HuH-7.5 (cell line): ENCODE measurements around the gene PHF11.
A peak's percentile ranks its signal among the peaks of the same experiment; 100 is the strongest.
"Not testable (repeated sequence)": the region's sequence is repeated elsewhere in the genome, so short reads cannot be mapped to it uniquely, and the experiment has no call there.

Experiments
- DNase-seq: peaks from one replicate; pipeline ENCODE4 v3.0.0; 2011; ENCODE audit warnings: low spot score

PHF11 gene

GRCh38 chr13:49549289-49549688 lies 53.5 kb downstream of the PHF11 start:
- DNase-seq: no peak

GRCh38 chr13:49550942-49551644 lies 55.3 kb downstream of the PHF11 start:
- DNase-seq: no peak

GRCh38 chr13:49553888-49554287 lies 58.1 kb downstream of the PHF11 start:
- no peak for DNase-seq

DNA sequence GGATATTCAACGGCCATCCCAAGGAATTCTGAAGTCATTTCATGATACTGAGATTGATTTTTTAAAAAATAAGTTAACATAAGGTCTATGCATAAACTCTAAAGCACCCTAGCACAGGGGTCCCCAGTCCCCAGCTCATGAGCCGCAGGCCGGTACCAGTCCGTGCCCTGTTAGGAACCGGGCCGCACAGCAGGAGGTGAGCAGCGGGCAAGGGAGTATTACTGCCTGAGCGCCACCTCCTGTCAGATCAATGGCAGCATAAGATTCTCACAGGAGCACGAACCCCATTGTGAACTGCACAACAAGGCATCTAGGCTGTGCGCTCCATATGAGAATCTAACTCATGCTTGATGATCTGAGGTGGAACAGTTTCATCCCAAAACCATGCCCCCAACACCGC lies 58.6 kb downstream of the PHF11 start:
- DNase-seq: no peak

GRCh38 chr13:49559006-49559405 lies 63.3 kb downstream of the PHF11 start:
- DNase-seq: no peak

GRCh38 chr13:49560270-49561061 lies 64.7 kb downstream of the PHF11 start:
- peak; percentile 34 for DNase-seq

GRCh38 chr13:49561062-49561410 lies 65.3 kb downstream of the PHF11 start:
- DNase-seq: no peak

DNA sequence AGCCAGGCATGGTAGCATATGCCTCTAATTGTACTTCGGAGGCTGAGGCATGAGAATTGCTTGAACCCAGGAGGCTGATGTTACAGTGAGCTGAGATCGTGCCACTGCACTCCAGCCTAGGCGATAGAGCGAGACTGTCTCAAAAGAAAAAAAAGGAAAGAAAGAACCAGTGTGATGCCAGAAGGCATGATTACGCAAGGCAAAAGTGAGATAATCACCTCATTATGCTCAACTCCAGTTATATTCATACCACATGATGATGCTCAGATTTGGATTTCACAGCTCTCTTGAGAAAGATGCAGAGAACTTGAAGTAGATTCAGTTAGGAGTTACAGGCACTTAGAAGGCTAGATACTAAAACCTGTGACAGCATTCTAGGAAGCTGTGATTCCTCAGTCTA lies 67.8 kb downstream of the PHF11 start:
- DNase-seq: no peak

GRCh38 chr13:49565461-49565860 lies 69.7 kb downstream of the PHF11 start:
- DNase-seq: not testable (repeated sequence)

DNA sequence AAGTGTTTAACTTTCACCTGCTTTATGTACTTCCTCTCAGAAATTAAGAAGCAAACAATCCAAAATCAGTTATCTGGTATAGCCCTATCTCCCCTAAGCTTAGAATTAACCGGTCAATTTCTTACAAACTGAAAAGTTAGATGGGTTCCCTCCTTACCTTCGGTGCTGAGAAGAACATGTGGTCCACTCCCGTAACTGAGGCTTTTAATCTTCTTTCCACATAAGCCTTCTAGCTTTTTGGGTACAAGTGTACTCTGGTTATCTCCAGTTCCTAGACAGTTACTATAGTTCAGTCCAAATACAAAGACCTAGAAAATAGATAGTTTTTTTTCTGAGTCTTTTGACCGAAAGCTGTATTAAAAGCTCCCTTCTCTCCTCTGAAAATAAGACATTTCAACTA lies 70.7 kb downstream of the PHF11 start:
- no peak for DNase-seq

- no peak for DNase-seq
Observed at GRCh38 chr13:49567491-49567890, 71.7 kb downstream of the PHF11 start.

DNA sequence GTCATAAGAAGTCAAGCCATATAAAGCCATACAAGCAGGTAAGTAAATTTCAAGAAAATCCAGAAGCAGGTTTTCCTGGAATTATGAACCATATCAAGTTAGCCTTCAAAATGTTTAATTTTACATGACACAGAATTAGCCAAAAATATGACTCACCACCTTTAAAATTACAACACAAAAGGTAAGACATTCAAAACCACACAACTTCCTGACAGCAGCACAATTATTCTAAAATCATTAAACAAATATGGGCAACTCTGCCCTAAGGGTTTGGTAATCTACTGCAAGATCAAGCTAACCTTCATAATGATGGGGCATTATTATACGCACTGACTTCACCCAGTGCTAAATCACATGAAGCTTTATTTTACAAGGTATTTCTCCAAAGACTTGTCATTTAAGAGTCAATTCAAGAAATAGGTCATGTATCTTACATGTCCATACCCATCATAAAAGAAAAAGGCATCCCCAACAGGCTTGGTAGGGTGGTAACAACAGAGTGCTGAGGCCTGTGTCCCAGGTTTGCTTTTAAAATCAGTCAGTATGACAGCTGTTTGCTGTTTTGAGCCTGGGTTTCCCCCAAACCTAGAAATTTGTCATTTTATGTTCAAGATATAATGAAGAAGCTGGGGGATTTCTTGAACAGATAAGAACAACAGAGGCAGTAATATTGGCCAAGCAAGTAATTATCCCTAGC lies 74.4 kb downstream of the PHF11 start:
- no peak for DNase-seq

DNA sequence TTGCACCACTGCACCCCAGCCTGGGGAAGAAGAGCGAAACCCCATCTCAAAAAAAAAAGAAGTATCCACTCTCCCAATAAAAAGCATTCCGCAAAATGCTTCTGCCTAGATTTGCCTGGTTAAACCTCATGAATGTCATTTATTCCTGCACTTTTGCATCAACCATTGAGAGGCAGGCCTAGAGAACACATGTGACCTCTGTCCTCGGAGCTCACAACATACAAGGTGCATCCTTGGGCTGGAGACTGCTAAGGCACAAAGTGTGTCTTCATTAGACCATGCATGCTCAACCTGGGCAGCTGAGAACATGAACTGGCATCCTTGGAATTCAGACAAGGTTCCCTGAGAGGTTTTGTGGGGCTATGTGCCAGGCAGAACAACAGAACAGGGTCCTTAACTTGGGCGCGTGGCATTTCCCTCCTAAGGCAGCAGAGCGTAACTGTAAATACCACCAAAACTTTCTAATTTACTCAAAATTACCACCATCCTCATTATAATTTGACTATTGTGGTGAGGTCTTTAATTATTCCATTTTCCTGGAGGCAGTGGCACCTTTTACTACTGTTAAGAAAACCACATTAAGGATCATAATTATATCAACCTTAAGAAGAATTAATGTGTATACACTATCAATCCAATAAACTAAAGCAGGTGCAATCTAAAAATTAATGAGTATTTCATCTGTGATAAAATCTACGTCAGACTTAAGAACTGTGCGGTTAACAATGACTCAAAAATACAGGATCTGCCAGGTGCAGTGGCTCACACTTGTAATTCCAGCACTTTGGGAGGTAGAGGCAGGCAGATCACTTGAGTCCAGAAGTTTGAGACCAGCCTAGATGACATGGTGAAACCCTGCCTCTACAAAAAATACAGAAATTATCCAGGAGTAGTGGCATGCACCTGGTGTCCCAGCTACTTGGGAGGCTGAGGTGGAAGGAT lies 75.8 kb downstream of the PHF11 start:
- DNase-seq: no peak
